Measurements from ENCODE around the gene ZCCHC9. TPM values are rescaled to one million over a fixed set of nuclear protein-coding genes. Genes with fewer than 3 reads are reported as not detected.

The ZCCHC9 gene
- total RNA-seq, 1 experiment from 2014 or later, result 32.2 TPM

DNA sequence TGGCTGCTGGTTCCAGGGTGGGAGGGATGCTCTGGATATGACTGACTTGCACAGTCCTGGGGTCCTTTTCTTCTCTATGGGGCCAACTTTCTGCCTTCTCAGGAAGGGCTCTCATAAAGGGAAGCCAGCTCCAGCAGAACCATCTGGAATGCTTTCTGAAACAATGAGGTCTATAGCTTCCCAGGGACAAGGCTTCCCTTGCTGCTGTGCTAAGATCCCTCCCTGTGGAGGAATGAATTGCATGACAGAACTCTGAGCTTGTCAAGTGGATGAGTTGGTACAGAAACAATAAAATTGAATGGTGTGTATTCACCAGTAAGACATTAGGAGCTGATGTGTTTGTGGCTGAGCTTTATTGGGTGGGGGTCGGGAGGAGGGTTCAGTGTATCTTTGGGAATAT lies 48.5 kb upstream of the ZCCHC9 start:
- no peak overlapping the region for H2AK5ac ChIP-seq (ENCODE audit: insufficient read length, low read length)
- H3K79me1 ChIP-seq (ENCODE audit: insufficient read depth, low read depth, low read length, poor library complexity, severe bottlenecking), result peaks cover 3% of the 10 kb centered on the region
- H4K20me1 ChIP-seq (ENCODE audit: control insufficient read depth, insufficient read depth, insufficient read length), result no peaks in the 10 kb centered on the region
- no peak overlapping the region for H4K91ac ChIP-seq (ENCODE audit: insufficient read length, low read depth, low read length)
- H2BK120ac ChIP-seq (ENCODE audit: low read depth, low read length, poor library complexity, severe bottlenecking), result no peak overlapping the region
- H3K27ac Mint-ChIP-seq, result no peak overlapping the region; a peak in 1 of 7 replicates
- H3K27me3 ChIP-seq (ENCODE audit: insufficient read depth, low read length), result no peaks in the 10 kb centered on the region
- no peak overlapping the region for H3K4me2 ChIP-seq (ENCODE audit: insufficient read depth, insufficient read length, low read length)
- no peak overlapping the region for H4K8ac ChIP-seq (replicated peaks; ENCODE audit: insufficient read length, low read depth, low read length)
- peaks cover 5 to 19% (median 12%) of the 10 kb centered on the region in 3 experiments; a peak in 6 of 7 replicates for H3K36me3 Mint-ChIP-seq (ENCODE audit: insufficient read depth in 1 of 3, low read depth in 3 of 3)
- no peak overlapping the region for H4K5ac ChIP-seq (ENCODE audit: insufficient read length, low read depth, low read length)
- no peak overlapping the region for H3K4me3 Mint-ChIP-seq
- no CpG with 5 or more reads among the region's 1 CpG for WGBS (ENCODE audit: extremely low coverage, insufficient read length, low lambda C conversion rate)
- H3K27me3 Mint-ChIP-seq (ENCODE audit: low read depth), result no peaks in the 10 kb centered on the region
- no peak for DNase-seq
- no peak overlapping the region for H3K27ac ChIP-seq (ENCODE audit: insufficient read length, low read depth, low read length)
- no peaks in the 10 kb centered on the region for H3K9me3 Mint-ChIP-seq
- H3K18ac ChIP-seq (ENCODE audit: insufficient read length, low read depth, low read length), result no peak overlapping the region
- H3K23me2 ChIP-seq (ENCODE audit: insufficient read length, low read depth, low read length, poor library complexity, severe bottlenecking), result no peaks in the 10 kb centered on the region
- no peak overlapping the region for H2BK20ac ChIP-seq (ENCODE audit: low read depth, low read length, poor library complexity, severe bottlenecking)
- no peak overlapping the region for H2AFZ ChIP-seq (ENCODE audit: low read length)
- no peaks in the 10 kb centered on the region for H3K9me3 ChIP-seq (ENCODE audit: control insufficient read depth, low read depth, low read length)
- no peak overlapping the region for H2BK5ac ChIP-seq (ENCODE audit: insufficient read length, low read length)
- no peak overlapping the region for H3K9ac ChIP-seq (ENCODE audit: extremely low read depth, insufficient read length, low read length)
- H2BK12ac ChIP-seq (ENCODE audit: insufficient read length, low read depth, low read length), result no peak overlapping the region
- H3K4me1 ChIP-seq (ENCODE audit: insufficient read depth, low read length), result peaks cover 3% of the 10 kb centered on the region; the same call in 1 of the 2 replicates
- H3K79me2 ChIP-seq (ENCODE audit: insufficient read depth, low read length), result no peaks in the 10 kb centered on the region; the same call in 1 of the 2 replicates
- H2BK15ac ChIP-seq (ENCODE audit: low read depth, low read length), result no peak overlapping the region
- no peak for TF ChIP-seq CTCF (conservative IDR thresholded peaks at IDR 0.05)
- no peak overlapping the region for H3T11ph ChIP-seq (ENCODE audit: low read length)
- H3K23ac ChIP-seq (ENCODE audit: insufficient read length, low read depth, low read length), result no peak overlapping the region
- H3K56ac ChIP-seq (ENCODE audit: insufficient read length, low read depth, low read length), result no peak overlapping the region
- no peak overlapping the region for H3K4ac ChIP-seq (ENCODE audit: low read depth, low read length)
- H3K14ac ChIP-seq (ENCODE audit: insufficient read depth, low read length), result no peak overlapping the region
- peaks cover 21 to 41% of the 10 kb centered on the region in 2 experiments for H3K4me1 Mint-ChIP-seq

Data from H9 (cell line).